Activated T-cell treated with anti-CD3 and anti-CD28 coated beads for 1 hour (primary cell): Measurements from ENCODE around the gene MBOAT2.
"Not testable (repeated sequence)": the region's sequence is repeated elsewhere in the genome, so short reads cannot be mapped to it uniquely, and the experiment has no call there.

Source experiments
- DNase-seq: peaks from one replicate; pipeline ENCODE4 v3.0.0-alpha.2; 2020; ENCODE audit warnings: low read depth

Gene MBOAT2

DNA sequence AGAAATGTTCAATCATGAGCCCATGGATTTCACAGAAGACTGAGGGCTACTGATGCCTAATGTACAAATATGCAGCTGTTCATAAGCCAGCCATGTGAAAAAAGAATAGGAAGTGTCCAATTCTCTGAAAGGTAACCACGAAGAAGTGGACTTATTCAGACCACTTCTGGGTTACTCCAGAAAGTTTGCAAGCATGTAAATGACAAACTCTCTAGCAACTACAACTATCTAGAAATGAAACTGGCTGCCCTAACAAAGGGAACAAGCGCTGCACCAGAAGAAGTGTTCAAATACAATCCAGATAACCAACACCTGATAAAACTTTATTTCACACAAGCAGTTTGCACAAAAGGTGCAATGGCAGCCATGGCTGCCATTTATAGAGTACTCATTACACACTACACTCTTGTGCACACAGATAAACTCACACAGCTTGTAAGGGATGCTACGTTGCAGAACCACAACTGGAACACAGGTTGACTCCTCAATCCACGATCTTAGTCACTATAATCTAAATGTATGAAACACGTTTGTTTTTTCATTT is 13.9 kb downstream of the MBOAT2 start:
- DNase-seq: no peak

DNA sequence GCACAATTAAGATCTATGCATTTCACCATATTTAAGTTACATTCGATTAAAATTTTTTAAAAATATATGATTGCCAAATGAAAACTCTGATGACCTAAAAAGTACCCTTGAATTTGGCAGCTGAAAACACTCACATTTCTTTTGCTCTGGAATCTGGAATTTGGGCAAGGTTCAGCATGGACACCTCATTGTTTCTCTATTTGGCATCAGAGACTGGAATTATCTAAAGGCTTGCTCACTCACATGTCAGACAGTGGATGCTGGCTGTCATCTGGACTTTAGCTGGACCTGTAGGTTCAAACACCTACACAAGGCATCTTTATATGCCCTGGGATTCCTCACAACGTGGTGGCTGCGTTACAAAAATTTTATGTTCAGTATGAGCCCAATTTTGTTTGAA is 16.1 kb downstream of the MBOAT2 start:
- no peak for DNase-seq

- no peak for DNase-seq
These were observed 17.0 kb downstream of the MBOAT2 start for GRCh38 chr2:8986327-8986976.

- DNase-seq: no peak
These were observed 17.7 kb downstream of the MBOAT2 start for GRCh38 chr2:8985561-8986326.

DNA sequence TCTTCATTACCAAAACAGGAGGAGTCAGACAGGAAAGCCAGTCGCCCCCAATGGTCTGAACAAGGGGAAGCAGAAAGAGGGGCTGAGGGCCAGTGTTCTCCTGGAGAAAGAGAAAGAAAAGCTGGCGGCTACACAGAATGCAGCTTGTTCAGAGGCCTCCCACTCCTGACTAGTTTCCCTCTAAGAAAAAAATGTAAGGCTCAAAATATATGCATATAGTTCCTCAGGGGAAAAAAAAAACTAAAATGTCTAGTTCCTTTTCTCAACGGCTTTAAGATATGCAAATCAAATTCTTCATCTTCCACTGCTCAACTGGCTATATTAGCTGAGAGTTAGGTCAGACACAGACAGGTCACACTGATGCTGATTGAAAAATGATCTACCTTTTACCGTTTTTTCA is 18.6 kb downstream of the MBOAT2 start:
- DNase-seq: no peak

- DNase-seq: no peak
These were observed 19.3 kb downstream of the MBOAT2 start for GRCh38 chr2:8984157-8984556.

DNA sequence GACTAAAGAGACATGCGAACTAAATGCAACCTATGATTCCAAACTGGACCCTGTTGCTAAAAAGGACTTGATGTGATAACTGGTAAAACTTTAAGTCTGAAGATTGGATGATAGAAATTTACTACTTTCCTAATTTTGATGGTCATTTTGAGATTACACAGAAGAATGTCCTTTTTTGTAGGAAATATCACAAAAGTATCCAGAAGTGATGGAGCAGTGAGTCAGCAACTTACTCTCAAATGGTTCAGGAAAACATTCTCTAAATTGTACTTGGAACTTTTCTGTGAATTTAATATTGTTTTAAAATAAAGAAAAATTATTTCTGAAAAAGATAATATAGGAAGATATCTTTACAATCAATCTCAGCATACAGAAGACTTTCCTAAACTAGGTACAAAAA is 19.9 kb downstream of the MBOAT2 start:
- DNase-seq: no peak

GRCh38 chr2:8981876-8982275 is 21.6 kb downstream of the MBOAT2 start:
- no peak for DNase-seq

DNA sequence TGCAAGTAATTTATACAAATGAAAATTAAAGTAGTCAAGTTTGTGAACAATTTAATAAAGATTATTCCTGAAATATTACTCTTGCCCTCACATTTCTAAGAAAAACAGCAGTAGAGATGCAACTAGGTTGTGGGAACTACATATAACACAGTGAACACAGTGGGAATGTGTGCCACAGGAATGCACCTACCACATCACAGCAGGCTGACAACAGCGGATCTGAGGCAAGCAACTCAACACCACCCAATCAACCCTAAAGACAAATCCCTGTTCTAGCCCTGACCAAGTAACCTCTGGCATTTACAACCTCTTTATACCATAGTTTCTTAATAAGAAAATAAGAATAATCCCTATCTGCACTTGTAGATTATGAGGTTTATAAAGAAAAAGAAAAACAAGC is 23.4 kb downstream of the MBOAT2 start:
- no peak for DNase-seq

DNA sequence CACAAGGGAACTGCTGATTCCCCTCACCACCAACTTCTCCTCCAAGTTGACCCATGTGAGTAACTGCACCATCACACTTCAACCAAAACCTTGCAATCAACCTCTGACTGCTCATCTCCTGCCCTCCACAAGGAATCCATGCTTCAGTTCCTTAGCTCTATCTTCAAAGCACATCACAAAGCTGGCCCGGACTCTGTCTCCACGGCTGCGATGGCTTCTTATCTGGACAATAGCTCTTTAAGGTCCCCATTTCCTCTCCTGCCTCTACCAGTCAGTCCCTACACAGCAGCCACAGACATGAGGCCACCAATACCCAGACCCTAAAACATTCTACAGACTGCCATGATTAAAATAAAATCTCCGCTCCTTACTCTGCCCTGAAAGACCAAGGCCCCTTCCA is 25.7 kb downstream of the MBOAT2 start:
- DNase-seq: no peak

DNA sequence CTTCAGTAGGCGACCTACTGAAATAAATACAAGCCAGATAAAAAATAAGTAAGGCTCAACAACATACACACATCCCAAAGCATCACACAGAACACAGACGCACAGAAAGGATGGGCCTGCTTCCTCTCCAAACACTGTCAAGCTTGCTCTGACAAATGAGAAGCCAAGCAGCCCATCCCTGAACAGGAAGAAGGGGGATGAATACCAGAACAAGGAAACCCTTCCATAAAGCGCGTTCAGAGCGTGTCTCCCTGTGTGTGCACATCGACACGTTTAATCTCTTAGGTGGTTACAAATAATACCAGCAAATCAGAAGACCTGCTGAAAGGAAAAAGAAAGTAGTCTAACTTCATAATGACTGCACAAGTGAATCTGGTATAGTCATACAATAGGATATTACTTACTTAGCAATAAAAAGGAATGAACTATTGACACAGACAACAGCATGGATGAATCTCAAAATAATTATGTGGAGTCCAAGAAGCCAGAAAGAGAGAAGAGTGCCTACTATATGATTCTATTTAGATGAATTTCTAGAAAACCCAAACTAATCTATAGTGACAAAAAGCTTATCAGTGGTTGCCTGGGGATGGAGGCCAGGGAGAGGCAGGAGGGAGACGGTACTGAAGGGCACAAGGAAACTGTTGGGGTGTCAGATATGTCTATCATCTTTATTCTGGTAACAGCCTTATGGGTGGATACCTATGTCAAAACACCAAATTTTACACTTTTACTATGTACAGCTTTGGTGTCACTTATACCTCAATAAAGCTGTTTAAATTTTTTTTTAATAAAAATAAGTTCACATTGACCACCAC is 26.8 kb downstream of the MBOAT2 start:
- DNase-seq: no peak

DNA sequence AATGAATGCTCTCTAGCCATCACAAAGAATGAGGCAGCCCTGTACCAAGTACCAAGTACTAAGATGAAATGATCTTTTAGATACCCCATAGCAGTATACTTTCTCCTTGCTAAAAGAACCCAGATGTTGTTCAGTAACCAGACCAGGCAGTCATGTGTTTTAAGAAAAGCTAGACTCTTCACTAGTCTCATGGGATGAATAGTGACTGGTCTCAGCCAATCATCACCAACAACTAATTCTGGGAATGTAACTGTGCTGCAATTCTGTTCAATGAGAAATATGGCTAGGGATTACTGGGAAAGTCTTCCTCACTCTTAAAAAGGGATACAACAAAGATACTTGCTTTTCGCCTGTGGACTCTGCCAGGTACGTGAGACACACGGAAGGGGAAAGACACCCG is 29.5 kb downstream of the MBOAT2 start:
- DNase-seq: no peak

- DNase-seq: not testable (repeated sequence)
These were observed 30.5 kb downstream of the MBOAT2 start for GRCh38 chr2:8973017-8973416.

- DNase-seq: not testable (repeated sequence)
These were observed 30.9 kb downstream of the MBOAT2 start for GRCh38 chr2:8972535-8972934.

GRCh38 chr2:8969348-8969747 is 34.1 kb downstream of the MBOAT2 start:
- DNase-seq: not testable (repeated sequence)

- DNase-seq: no peak
These were observed 37.2 kb downstream of the MBOAT2 start for GRCh38 chr2:8966123-8966908.

DNA sequence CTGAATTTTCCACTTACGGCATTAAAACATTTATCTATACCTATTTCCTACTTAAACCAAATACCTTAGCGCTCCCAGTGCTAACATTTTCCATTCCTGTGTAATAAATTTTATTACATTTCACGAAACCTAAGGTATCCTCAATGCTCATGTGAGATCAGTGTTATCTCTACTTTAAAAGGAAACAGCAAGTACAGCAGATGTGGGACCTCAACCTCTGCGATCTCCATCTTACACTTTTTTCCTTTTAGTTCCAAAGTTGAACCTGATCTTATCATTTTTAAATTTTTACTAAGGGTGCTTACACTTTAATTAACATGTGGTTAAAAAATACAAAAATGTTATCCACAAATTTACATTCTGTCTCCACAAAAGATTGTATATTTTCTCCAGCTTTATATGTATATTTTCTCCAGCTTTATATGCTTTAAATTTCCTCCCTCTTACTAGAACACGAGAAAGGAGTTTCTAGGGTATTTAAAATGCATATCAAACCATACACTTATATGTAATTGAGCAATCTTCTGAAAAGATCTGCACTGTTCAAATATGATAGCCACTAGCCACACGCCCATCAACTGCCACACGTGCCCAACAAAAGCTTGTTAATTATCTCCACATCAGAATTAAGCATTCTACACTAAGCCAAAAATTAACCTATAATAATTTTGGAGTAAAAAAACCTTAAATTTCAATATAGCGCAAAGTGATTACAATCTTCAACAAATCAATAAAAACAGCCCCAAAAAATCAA is 38.1 kb downstream of the MBOAT2 start:
- no peak for DNase-seq

DNA sequence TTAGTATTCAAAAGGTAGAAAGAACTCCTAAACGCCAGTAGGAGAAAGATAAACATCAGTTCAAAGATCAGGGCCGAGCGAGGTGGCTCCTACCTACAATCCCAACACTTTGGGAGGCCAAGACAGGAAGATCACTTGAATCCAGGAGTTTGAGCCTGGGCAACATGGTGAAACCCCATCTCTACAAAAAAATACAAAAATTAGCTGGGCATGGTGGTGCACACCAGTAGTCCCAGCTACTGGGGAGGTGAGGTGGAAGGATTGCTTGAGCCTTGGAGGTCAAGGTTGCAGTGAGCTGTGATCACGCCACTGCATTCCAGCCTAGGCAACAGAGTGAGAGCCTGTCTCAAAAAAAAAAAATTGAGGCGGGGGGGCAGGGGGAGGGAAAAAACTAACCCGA is 40.6 kb downstream of the MBOAT2 start:
- no peak for DNase-seq

DNA sequence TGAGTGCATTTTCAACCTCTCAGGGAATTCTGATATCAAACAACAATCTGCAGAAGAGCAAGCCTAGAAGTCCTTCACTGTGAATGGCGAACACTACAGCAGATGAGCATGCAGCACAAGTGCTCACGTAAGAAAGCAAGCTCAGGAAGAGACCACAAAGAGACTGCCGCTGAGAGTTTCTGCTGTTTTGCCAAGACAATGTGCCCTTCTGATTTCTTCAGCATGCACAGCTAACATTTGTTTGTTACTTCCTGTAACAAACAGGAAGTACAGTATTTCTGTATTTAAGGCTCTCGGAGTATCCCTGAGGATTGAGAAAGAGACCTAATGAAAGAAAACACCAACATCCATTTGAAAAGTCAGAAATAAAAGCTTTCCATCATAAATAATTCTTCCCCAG is 45.9 kb downstream of the MBOAT2 start:
- no peak for DNase-seq

- DNase-seq: no peak
These were observed 46.7 kb downstream of the MBOAT2 start for GRCh38 chr2:8956774-8957173.

DNA sequence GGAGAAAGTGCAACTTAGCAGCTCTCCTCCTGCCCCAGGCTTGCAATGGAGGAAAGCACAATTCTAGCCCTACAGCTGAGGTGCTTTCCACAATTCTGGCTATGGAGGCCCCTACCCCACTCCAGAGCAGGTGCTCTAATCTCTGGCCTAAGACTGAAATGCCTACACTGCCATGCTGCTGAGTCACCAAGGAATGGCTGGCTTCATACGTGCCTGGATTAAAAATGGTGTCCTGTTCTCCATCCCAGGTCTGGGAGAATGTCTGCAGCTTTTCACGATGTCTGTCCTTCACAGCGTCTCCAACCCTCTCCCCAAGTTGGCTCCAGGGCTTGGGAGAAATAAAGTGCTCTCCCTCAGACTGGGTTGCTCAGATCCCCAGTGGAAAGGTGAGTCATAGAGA is 48.5 kb downstream of the MBOAT2 start:
- DNase-seq: no peak
